ENCODE results near the gene MAP9. TPM values are rescaled to one million over a fixed set of nuclear protein-coding genes. Genes with fewer than 3 reads are reported as not detected.

Gene MAP9
- total and polyA plus RNA-seq, 2 experiments from 2014 or later, result 16.0 to 33.7 TPM

DNA sequence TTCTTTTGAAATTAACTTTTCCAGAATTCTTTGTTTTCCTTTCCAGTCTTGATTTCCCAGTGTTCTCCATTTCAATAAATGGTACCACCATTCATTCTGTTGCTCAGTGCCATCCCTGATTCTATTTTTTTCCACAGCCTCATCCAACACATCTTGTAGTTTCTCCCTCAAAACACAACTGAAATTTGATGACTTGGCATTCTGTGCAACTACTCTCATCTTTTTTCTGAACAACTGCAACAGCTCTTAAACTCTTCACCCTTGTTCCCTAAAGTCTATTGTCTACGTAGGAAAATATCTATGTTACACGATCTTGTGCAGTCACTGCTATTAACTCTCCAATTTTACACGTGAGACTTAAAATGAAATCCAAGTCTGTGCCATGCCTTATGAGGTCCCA, 40.5 kb downstream of the MAP9 start:
- no peak for ATAC-seq
- no peak for DNase-seq (ENCODE audit: low spot score)
- H3K9me2 ChIP-seq (ENCODE audit: insufficient read depth), result peaks cover 8% of the 10 kb centered on the region; the same call in 1 of the 2 replicates
- no peaks in the 10 kb centered on the region for H3K36me3 ChIP-seq (ENCODE audit: insufficient read depth)
- H3K27me3 ChIP-seq (ENCODE audit: insufficient read depth), result no peaks in the 10 kb centered on the region
- H4K20me1 ChIP-seq (replicated peaks; ENCODE audit: insufficient read depth), result no peaks in the 10 kb centered on the region
- H3K27me3 Mint-ChIP-seq (ENCODE audit: insufficient read depth, low read depth, poor library complexity), result no peaks in the 10 kb centered on the region
- H2AFZ ChIP-seq, result no peak overlapping the region
- H3K4me1 ChIP-seq (ENCODE audit: insufficient read depth), result no peaks in the 10 kb centered on the region
- no peaks in the 10 kb centered on the region for H3K4me1 Mint-ChIP-seq
- H3K9me3 Mint-ChIP-seq, result peaks cover 27% of the 10 kb centered on the region
- no peak overlapping the region for H3K27ac ChIP-seq (ENCODE audit: low read depth)
- H3K79me2 ChIP-seq (replicated peaks; ENCODE audit: insufficient read depth), result no peaks in the 10 kb centered on the region
- H3F3A ChIP-seq (replicated peaks; ENCODE audit: low read depth), result no peaks in the 10 kb centered on the region
- no peak overlapping the region for H3K27ac Mint-ChIP-seq
- no peak overlapping the region for H3K4me3 Mint-ChIP-seq
- H3K4me3 ChIP-seq, result no peak overlapping the region
- TF ChIP-seq, protein P1, sequence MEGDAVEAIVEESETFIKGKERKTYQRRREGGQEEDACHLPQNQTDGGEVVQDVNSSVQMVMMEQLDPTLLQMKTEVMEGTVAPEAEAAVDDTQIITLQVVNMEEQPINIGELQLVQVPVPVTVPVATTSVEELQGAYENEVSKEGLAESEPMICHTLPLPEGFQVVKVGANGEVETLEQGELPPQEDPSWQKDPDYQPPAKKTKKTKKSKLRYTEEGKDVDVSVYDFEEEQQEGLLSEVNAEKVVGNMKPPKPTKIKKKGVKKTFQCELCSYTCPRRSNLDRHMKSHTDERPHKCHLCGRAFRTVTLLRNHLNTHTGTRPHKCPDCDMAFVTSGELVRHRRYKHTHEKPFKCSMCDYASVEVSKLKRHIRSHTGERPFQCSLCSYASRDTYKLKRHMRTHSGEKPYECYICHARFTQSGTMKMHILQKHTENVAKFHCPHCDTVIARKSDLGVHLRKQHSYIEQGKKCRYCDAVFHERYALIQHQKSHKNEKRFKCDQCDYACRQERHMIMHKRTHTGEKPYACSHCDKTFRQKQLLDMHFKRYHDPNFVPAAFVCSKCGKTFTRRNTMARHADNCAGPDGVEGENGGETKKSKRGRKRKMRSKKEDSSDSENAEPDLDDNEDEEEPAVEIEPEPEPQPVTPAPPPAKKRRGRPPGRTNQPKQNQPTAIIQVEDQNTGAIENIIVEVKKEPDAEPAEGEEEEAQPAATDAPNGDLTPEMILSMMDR (conservative IDR thresholded peaks at IDR 0.05; ENCODE audit: low read depth in 2 of 2), result no peak
- TF ChIP-seq ZNF331 (CRISPR knock-in tag; IDR thresholded peaks at IDR 0.05; ENCODE audit: low read depth), result no peak
- TF ChIP-seq NANOG (IDR thresholded peaks at IDR 0.05; ENCODE audit: borderline replicate concordance), result no peak
- no peak for TF ChIP-seq EZH2 (IDR thresholded peaks at IDR 0.05; ENCODE audit: low read depth, unreplicated experiment)
- no peak for TF ChIP-seq JUNB (IDR thresholded peaks at IDR 0.05; ENCODE audit: unreplicated experiment)
- TF ChIP-seq EZH2phosphoT487 (IDR thresholded peaks at IDR 0.05; ENCODE audit: unreplicated experiment), result no peak
- no peak overlapping the region for H3K4me2 ChIP-seq
- peaks cover 12% of the 10 kb centered on the region; the same call in 2 of the 3 replicates for H3K36me3 Mint-ChIP-seq (ENCODE audit: low read depth)

DNA sequence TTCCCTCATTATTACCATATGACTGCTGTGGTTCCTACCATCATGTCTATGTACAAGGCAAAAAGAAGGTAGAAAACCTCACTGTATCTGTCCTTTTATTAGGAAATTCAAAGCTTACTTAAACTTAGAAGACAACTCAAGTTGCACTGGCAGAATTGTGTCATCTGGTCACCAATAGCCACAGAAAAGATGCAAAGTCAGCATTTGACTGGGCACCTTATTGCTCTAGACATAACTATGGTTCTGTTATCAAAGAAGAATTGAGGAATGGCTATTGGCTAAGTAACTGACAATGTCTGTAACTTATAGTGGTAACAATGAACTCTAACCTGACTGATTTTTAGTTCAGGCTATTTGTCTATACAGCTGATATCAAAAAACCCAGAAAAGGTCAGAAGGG, 45.3 kb downstream of the MAP9 start:
- no peak overlapping the region for H2AFZ ChIP-seq
- H3K4me1 ChIP-seq (ENCODE audit: insufficient read depth), result no peaks in the 10 kb centered on the region
- H3K27me3 ChIP-seq (ENCODE audit: insufficient read depth), result no peaks in the 10 kb centered on the region
- Mint-ChIP-seq H3K36me3 (ENCODE audit: low read depth) (peaks cover 2% of the 10 kb centered on the region; the same call in 1 of the 3 replicates), H3K9me3 (peaks cover 7% of the 10 kb centered on the region), H3K27ac (no peak overlapping the region), H3K27me3 (ENCODE audit: insufficient read depth, low read depth, poor library complexity) (no peaks in the 10 kb centered on the region), H3K4me1 (no peaks in the 10 kb centered on the region), H3K4me3 (no peak overlapping the region)
- no peaks in the 10 kb centered on the region for H3K79me2 ChIP-seq (replicated peaks; ENCODE audit: insufficient read depth)
- H3K4me2 ChIP-seq, result no peak overlapping the region
- peaks cover 6% of the 10 kb centered on the region; the same call in 1 of the 2 replicates for H3K9me2 ChIP-seq (ENCODE audit: insufficient read depth)
- no peaks in the 10 kb centered on the region for H3K36me3 ChIP-seq (ENCODE audit: insufficient read depth)
- no peak overlapping the region for H3K4me3 ChIP-seq
- ATAC-seq (no peak), DNase-seq (ENCODE audit: low spot score) (no peak)
- H3K27ac ChIP-seq (ENCODE audit: low read depth), result no peak overlapping the region
- H3F3A ChIP-seq (replicated peaks; ENCODE audit: low read depth), result no peaks in the 10 kb centered on the region
- H4K20me1 ChIP-seq (replicated peaks; ENCODE audit: insufficient read depth), result no peaks in the 10 kb centered on the region
- no peak for TF ChIP-seq ZNF331 (CRISPR knock-in tag; IDR thresholded peaks at IDR 0.05; ENCODE audit: low read depth)
- TF ChIP-seq EZH2phosphoT487 (IDR thresholded peaks at IDR 0.05; ENCODE audit: unreplicated experiment), result no peak
- no peak for TF ChIP-seq POLR2AphosphoS5 (IDR thresholded peaks at IDR 0.05; ENCODE audit: low read depth)
- TF ChIP-seq, protein P2, sequence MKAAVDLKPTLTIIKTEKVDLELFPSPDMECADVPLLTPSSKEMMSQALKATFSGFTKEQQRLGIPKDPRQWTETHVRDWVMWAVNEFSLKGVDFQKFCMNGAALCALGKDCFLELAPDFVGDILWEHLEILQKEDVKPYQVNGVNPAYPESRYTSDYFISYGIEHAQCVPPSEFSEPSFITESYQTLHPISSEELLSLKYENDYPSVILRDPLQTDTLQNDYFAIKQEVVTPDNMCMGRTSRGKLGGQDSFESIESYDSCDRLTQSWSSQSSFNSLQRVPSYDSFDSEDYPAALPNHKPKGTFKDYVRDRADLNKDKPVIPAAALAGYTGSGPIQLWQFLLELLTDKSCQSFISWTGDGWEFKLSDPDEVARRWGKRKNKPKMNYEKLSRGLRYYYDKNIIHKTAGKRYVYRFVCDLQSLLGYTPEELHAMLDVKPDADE (IDR thresholded peaks at IDR 0.05), result no peak
- no peak for TF ChIP-seq EZH2 (IDR thresholded peaks at IDR 0.05; ENCODE audit: low read depth, unreplicated experiment)
- TF ChIP-seq NANOG (IDR thresholded peaks at IDR 0.05; ENCODE audit: borderline replicate concordance), result no peak
- no peak for TF ChIP-seq ZNF114 (CRISPR knock-in tag; IDR thresholded peaks at IDR 0.05)
- TF ChIP-seq, protein P3, sequence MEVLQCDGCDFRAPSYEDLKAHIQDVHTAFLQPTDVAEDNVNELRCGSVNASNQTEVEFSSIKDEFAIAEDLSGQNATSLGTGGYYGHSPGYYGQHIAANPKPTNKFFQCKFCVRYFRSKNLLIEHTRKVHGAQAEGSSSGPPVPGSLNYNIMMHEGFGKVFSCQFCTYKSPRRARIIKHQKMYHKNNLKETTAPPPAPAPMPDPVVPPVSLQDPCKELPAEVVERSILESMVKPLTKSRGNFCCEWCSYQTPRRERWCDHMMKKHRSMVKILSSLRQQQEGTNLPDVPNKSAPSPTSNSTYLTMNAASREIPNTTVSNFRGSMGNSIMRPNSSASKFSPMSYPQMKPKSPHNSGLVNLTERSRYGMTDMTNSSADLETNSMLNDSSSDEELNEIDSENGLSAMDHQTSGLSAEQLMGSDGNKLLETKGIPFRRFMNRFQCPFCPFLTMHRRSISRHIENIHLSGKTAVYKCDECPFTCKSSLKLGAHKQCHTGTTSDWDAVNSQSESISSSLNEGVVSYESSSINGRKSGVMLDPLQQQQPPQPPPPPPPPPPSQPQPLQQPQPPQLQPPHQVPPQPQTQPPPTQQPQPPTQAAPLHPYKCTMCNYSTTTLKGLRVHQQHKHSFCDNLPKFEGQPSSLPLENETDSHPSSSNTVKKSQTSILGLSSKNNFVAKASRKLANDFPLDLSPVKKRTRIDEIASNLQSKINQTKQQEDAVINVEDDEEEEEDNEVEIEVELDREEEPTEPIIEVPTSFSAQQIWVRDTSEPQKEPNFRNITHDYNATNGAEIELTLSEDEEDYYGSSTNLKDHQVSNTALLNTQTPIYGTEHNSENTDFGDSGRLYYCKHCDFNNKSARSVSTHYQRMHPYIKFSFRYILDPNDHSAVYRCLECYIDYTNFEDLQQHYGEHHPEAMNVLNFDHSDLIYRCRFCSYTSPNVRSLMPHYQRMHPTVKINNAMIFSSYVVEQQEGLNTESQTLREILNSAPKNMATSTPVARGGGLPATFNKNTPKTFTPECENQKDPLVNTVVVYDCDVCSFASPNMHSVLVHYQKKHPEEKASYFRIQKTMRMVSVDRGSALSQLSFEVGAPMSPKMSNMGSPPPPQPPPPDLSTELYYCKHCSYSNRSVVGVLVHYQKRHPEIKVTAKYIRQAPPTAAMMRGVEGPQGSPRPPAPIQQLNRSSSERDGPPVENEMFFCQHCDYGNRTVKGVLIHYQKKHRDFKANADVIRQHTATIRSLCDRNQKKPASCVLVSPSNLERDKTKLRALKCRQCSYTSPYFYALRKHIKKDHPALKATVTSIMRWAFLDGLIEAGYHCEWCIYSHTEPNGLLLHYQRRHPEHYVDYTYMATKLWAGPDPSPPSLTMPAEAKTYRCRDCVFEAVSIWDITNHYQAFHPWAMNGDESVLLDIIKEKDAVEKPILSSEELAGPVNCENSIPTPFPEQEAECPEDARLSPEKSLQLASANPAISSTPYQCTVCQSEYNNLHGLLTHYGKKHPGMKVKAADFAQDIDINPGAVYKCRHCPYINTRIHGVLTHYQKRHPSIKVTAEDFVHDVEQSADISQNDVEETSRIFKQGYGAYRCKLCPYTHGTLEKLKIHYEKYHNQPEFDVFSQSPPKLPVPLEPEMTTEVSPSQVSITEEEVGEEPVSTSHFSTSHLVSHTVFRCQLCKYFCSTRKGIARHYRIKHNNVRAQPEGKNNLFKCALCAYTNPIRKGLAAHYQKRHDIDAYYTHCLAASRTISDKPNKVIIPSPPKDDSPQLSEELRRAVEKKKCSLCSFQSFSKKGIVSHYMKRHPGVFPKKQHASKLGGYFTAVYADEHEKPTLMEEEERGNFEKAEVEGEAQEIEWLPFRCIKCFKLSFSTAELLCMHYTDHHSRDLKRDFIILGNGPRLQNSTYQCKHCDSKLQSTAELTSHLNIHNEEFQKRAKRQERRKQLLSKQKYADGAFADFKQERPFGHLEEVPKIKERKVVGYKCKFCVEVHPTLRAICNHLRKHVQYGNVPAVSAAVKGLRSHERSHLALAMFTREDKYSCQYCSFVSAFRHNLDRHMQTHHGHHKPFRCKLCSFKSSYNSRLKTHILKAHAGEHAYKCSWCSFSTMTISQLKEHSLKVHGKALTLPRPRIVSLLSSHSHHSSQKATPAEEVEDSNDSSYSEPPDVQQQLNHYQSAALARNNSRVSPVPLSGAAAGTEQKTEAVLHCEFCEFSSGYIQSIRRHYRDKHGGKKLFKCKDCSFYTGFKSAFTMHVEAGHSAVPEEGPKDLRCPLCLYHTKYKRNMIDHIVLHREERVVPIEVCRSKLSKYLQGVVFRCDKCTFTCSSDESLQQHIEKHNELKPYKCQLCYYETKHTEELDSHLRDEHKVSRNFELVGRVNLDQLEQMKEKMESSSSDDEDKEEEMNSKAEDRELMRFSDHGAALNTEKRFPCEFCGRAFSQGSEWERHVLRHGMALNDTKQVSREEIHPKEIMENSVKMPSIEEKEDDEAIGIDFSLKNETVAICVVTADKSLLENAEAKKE (CRISPR knock-in tag; IDR thresholded peaks at IDR 0.05), result no peak
- TF ChIP-seq, protein P1 (conservative IDR thresholded peaks at IDR 0.05; ENCODE audit: low read depth in 2 of 2), result no peak

All from GM23338 (cell line).